Measurements from ENCODE around the gene TMEM108.

Gene TMEM108

GRCh38 chr3:133330065-133330464 lies 291.9 kb downstream of the TMEM108 start:
- intact Hi-C loops (cut with DNase I; ENCODE audit: low total_unique reads), result no loop called here
- DNase-seq, result no peak

GRCh38 chr3:133330522-133330921 lies 292.3 kb downstream of the TMEM108 start:
- H3K9me3 ChIP-seq, result no peaks in the 10 kb centered on the region
- no peak overlapping the region for H3K4me3 ChIP-seq
- H3K27ac ChIP-seq, result no peak overlapping the region
- TF ChIP-seq CTCF (IDR thresholded peaks at IDR 0.05), result no peak
- no peaks in the 10 kb centered on the region for H3K4me1 ChIP-seq
- H3K36me3 ChIP-seq, result no peaks in the 10 kb centered on the region
- intact Hi-C loops (cut with DNase I; ENCODE audit: low total_unique reads), result no loop called here
- no peaks in the 10 kb centered on the region for H3K27me3 ChIP-seq
- no peak for DNase-seq

More at GRCh38 chr3:133330065-133330464, 291.9 kb downstream of the TMEM108 start:
- Histone ChIP-seq H3K27ac (no peak overlapping the region), H3K9me3 (no peaks in the 10 kb centered on the region), H3K36me3 (no peaks in the 10 kb centered on the region), H3K4me3 (no peak overlapping the region), H3K27me3 (no peaks in the 10 kb centered on the region), H3K4me1 (no peaks in the 10 kb centered on the region)
- TF ChIP-seq CTCF (IDR thresholded peaks at IDR 0.05), result no peak

- no peak overlapping the region for H3K4me3 ChIP-seq
- intact Hi-C loops (cut with DNase I; ENCODE audit: low total_unique reads), result no loop called here
- DNase-seq, result no peak
- no peaks in the 10 kb centered on the region for H3K27me3 ChIP-seq
- H3K36me3 ChIP-seq, result no peaks in the 10 kb centered on the region
- TF ChIP-seq CTCF (IDR thresholded peaks at IDR 0.05), result no peak
- H3K4me1 ChIP-seq, result no peaks in the 10 kb centered on the region
- H3K9me3 ChIP-seq, result peaks cover 0 to 13% (median 0%) of the 10 kb centered on the region in 3 donors
- H3K27ac ChIP-seq, result no peak overlapping the region
These were observed 316.5 kb downstream of the TMEM108 start for GRCh38 chr3:133354721-133355120.

GRCh38 chr3:133360476-133360875 lies 322.3 kb downstream of the TMEM108 start:
- Histone ChIP-seq H3K4me3 (no peak overlapping the region), H3K27me3 (no peaks in the 10 kb centered on the region), H3K9me3 (peaks cover 0 to 13% (median 0%) of the 10 kb centered on the region in 3 donors), H3K27ac (no peak overlapping the region), H3K36me3 (no peaks in the 10 kb centered on the region), H3K4me1 (no peaks in the 10 kb centered on the region)
- TF ChIP-seq CTCF (IDR thresholded peaks at IDR 0.05), result no peak
- no peak for DNase-seq
- intact Hi-C loops (cut with DNase I; ENCODE audit: low total_unique reads), result no loop called here

GRCh38 chr3:133361011-133361410 lies 322.8 kb downstream of the TMEM108 start:
- H3K4me1 ChIP-seq, result no peaks in the 10 kb centered on the region
- intact Hi-C loops (cut with DNase I; ENCODE audit: low total_unique reads), result no loop called here
- H3K27ac ChIP-seq, result no peak overlapping the region
- no peak for TF ChIP-seq CTCF (IDR thresholded peaks at IDR 0.05)
- H3K36me3 ChIP-seq, result no peaks in the 10 kb centered on the region
- no peak for DNase-seq
- H3K9me3 ChIP-seq, result peaks cover 0 to 7% (median 0%) of the 10 kb centered on the region in 3 donors
- H3K4me3 ChIP-seq, result no peak overlapping the region
- no peaks in the 10 kb centered on the region for H3K27me3 ChIP-seq

- intact Hi-C loops (cut with DNase I; ENCODE audit: low total_unique reads), result no loop called here
- TF ChIP-seq CTCF (IDR thresholded peaks at IDR 0.05), result no peak
- DNase-seq, result no peak
- no peaks in the 10 kb centered on the region for H3K27me3 ChIP-seq
- no peaks in the 10 kb centered on the region for H3K4me1 ChIP-seq
- H3K4me3 ChIP-seq, result no peak overlapping the region
- no peaks in the 10 kb centered on the region for H3K36me3 ChIP-seq
- peaks cover 0 to 3% (median 0%) of the 10 kb centered on the region in 3 donors for H3K9me3 ChIP-seq
- H3K27ac ChIP-seq, result no peak overlapping the region
These were observed 323.2 kb downstream of the TMEM108 start for GRCh38 chr3:133361435-133361834.

All from tibial artery (tissue), 4 donors.